ENCODE results near the gene PRKCQ.

GRCh38 chr10:6588082-6588481 is 8.0 kb upstream of the PRKCQ start:
- TF ChIP-seq CREB1 (IDR thresholded peaks at IDR 0.05) (no peak), CBX8 (IDR thresholded peaks at IDR 0.05; ENCODE audit: borderline replicate concordance, low read depth, low read length) (no peak), CTCF (IDR thresholded peaks at IDR 0.05; ENCODE audit: control extremely low read depth in 1 of 3, insufficient read depth in 1 of 3, low read depth in 1 of 3, low read length in 3 of 3) (no peak), EZH2 (IDR thresholded peaks at IDR 0.05; ENCODE audit: low read depth, low read length, severe bottlenecking) (no peak), POLR2A (IDR thresholded peaks at IDR 0.05; ENCODE audit: control extremely low read depth in 1 of 2, low read depth in 2 of 2, low read length in 2 of 2) (no peak), CEBPB (IDR thresholded peaks at IDR 0.05; ENCODE audit: low read depth, low read length) (no peak), RNF2 (IDR thresholded peaks at IDR 0.05; ENCODE audit: borderline replicate concordance, low read depth, low read length, missing control alignments, poor library complexity, severe bottlenecking) (no peak), EP300 (IDR thresholded peaks at IDR 0.05; ENCODE audit: borderline replicate concordance in 1 of 2, low read depth in 2 of 2, low read length in 2 of 2) (no peak), HDAC2 (IDR thresholded peaks at IDR 0.05; ENCODE audit: borderline replicate concordance in 1 of 2, low read depth in 2 of 2, low read length in 2 of 2) (no peak), RAD21 (IDR thresholded peaks at IDR 0.05 in 1 of 2, conservative IDR thresholded peaks at IDR 0.05 in 1 of 2; ENCODE audit: low read depth in 2 of 2, low read length in 2 of 2) (no peak), TBP (IDR thresholded peaks at IDR 0.05; ENCODE audit: low read depth, low read length) (no peak), CHD2 (IDR thresholded peaks at IDR 0.05; ENCODE audit: low read length) (no peak), SIX5 (IDR thresholded peaks at IDR 0.05; ENCODE audit: low read depth, low read length) (no peak), ATF3 (IDR thresholded peaks at IDR 0.05; ENCODE audit: insufficient read depth, low read depth, low read length) (no peak)
